HG02642 (cell line): ENCODE measurements around the gene NMRK1.

ENCODE experiments used
- ATAC-seq: cut with Tn5 transposase; IDR thresholded peaks from one replicate; pipeline ENCODE4 v1.9.1; 2021; ENCODE audit warnings: mild to moderate bottlenecking; ENCODE audit not compliant: unreplicated experiment, poor library complexity

NMRK1 gene

GRCh38 chr9:75104607-75105006 lies 16.7 kb upstream of the NMRK1 start:
- no peak for ATAC-seq

DNA sequence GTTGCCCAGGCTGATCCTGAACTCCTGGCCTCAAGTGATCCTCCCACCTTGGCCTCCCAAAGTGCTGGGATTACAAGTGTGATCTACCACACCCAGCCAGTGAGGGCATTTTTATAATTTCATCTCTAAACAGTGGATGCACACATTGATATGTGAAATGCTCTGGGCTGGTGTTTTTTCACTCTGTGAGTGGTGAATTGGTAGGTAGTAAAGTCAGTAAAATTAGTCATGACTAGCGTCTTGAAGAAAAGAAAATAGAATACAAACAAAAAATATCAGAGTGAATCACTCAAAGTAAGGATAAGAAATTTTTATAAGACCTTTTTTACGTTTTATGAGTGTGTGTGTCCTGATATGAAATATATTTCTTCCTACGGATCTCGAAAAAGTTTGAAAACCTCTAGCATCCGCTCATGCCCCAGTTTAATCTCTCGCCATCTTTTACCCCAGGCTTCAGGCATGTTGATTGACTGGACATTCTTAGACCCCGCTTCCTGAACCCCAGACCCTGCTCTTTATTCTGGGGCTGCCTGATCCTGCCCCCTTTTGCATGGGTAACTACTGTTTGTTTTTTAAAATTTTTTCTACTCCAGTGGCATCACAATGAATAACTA lies 14.3 kb upstream of the NMRK1 start:
- no peak for ATAC-seq

- no peak for ATAC-seq
Measured at GRCh38 chr9:75101004-75101588, 13.1 kb upstream of the NMRK1 start.

GRCh38 chr9:75096796-75097195 lies 8.8 kb upstream of the NMRK1 start:
- no peak for ATAC-seq

- ATAC-seq = no peak
Measured at GRCh38 chr9:75092766-75093165, 4.8 kb upstream of the NMRK1 start.

DNA sequence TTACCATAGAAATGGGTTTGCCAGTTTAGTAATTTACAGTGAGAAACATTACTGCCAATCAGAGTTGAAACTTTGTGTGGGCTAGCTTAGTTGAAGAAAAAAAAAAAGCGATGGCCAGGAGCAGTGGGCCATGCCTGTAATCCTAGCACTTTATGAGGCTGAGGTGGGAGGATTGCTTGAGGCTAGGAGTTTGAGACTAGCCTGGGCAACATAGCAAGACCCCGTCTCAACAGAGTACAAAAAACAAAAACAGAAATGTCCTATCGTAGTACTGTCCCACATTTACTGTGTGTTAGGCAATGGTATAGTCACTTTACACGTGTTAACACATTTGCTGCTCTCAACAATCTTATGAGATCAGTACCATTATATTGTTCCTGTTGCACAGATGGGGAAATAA lies 2.6 kb upstream of the NMRK1 start:
- no peak for ATAC-seq

GRCh38 chr9:75089373-75089766 lies 1.4 kb upstream of the NMRK1 start:
- ATAC-seq = no peak

DNA sequence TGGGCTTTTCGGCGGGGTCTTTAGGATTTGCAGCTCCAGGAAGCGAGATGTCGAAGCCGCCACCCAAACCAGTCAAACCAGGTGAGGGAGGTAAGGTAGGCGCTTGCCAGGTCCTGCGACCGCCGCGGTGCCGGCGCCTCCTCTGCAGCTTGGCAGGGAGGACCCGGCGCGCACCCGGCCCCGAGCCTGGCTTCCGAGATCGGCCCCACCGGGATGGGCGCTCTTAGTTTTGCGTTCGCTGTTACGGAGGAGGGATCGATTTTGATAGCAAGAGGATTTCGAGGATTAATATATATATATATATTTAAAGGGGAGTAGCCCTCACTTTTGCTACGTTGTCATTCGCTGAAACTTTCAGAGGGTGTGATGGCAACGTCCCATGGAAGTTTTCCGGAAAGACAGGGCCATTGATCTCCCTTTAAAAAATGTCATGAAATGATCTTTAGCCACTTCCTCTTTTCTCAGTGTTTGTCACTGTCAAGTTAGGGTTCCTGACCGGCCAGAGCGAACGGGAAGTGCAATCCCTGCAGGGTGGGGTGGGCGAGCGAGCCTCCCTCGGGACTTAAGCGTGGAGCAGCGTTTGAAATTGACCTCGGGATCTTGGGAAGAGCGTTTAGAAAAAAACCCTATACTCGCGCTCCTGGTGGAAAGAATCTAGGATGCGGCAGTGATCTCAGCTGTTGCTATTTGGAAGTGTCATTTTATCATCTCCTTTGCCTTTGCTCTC lies 854 bp upstream of the NMRK1 start:
- peak; percentile 27 for ATAC-seq

- peak; percentile 30 for ATAC-seq
Measured at GRCh38 chr9:75087289-75087823, 599 bp downstream of the NMRK1 start.

GRCh38 chr9:75086541-75087288 lies 1.2 kb downstream of the NMRK1 start:
- no peak for ATAC-seq

- no peak for ATAC-seq
Measured at GRCh38 chr9:75085640-75086039, 2.3 kb downstream of the NMRK1 start.

GRCh38 chr9:75084081-75084672 lies 3.8 kb downstream of the NMRK1 start:
- no peak for ATAC-seq

DNA sequence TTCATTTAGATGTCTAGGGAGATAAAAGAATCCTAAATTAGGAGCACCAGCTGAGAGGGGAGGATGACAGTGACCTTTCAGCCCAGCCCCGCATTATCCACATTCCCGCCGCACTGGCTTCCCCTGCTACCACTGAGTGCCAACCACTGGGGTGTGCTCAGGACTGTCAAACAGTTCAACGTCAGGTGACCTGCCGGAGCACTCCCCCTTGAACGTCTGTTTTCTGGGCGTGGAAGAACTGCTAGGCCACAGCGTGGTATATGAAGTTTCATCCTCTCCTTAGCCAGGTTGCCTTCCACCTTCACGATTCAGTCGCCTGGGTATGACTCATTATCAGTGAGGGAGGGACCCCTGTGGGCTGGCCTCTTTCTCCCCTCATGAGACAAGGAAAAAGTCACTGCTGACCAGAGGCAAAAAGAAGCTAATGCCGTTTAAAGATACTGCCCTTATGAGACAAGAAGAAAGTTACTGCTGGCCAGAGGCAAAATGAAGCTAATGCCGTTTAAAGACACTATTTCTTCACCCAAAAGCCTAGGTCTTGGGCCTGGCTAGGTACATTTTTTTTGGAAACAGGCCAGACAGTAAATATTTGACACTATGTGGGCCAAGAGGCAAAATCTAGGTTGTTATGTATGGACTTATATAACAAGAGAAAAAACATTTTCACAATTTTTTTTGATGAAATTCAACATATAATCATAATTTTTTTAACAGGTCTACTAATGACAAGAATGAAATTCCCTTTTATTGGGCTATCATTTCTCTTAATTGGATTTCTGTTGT lies 4.6 kb downstream of the NMRK1 start:
- no peak for ATAC-seq

DNA sequence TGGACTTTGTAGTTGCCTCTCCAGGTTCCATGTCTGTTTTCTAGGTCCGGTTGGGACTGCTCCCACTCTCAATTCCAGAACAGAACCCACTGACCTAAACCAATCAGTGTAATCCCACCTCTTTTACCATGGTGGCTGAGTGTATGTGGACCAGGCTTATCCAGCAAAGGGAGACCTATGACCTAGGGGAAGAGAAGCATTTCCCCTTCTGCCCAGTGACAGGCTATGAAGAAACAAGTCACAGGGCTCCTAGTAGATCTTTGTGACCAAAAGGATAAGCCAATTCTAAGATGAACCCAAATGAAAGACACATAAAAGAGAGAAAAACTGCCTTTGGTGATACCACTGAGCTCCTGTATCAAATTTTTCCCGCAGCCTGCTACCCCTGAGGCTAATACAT lies 6.3 kb downstream of the NMRK1 start:
- no peak for ATAC-seq

GRCh38 chr9:75072895-75073294 lies 15.1 kb downstream of the NMRK1 start:
- no peak for ATAC-seq

GRCh38 chr9:75071530-75072122 lies 16.3 kb downstream of the NMRK1 start:
- peak; percentile 71 for ATAC-seq

GRCh38 chr9:75069171-75069570 lies 18.8 kb downstream of the NMRK1 start:
- no peak for ATAC-seq

DNA sequence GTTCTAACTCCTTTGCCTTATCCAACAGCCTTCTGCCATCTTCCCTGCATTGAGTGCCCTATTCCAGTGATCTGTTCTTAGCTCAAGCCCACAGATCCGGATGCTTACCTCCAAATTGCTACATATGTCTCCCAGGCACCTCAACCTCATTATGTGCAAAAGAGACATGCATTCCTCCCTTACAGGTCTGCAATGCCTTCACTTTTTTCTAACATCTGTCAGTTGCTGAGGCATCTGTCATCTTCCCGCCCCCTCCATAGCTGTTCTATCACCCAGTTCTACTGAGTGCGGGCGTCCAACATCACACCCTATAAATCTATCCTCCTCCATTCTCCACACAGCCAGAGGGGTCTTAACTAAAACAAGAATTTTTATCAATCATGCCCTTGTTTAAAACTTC lies 20.1 kb downstream of the NMRK1 start:
- ATAC-seq = no peak

DNA sequence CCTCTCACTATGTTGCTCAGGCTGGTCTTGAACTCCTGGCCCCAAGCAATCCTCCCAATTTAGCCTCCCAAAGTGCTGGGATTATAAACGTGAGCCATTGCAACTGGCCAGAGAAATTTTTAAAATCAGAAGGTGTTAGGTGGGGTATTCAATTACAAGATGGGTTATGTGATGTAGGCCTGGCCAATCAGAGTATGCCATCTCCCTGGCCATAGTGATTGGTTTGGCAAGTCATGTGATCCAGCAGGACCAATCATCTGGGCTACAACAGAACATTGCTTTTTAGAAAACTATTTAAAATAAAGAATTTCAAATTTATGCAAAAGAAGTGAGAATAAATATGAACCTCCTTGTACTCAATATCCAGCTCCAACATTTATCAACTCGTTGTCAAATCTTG lies 22.4 kb downstream of the NMRK1 start:
- ATAC-seq = no peak
